Loucy (cell line): ENCODE results near the gene PGC.

Source experiments
- CTCF ChIP-seq: fragments of 200-600 bp; sonication (generic); conservative IDR thresholded peaks from 2 replicates; pipeline ENCODE4 v1.5.1; 2014; ENCODE audit warnings: mild to moderate bottlenecking, antibody characterized with exemption, low read length
- EZH2phosphoT487 ChIP-seq: fragments of 200-600 bp; IDR thresholded peaks from 2 replicates; pipeline ENCODE4 v1.6.1; 2018; ENCODE audit warnings: antibody characterized with exemption, mild to moderate bottlenecking, moderate library complexity, borderline replicate concordance

- TF ChIP-seq CTCF, result no peak
- TF ChIP-seq EZH2phosphoT487, result no peak
Observed at GRCh38 chr6:41736186-41736733, 10.9 kb downstream of the PGC start.
